PFSK-1 (cell line): ENCODE results near the gene PLIN5.
A peak's percentile ranks its signal among the peaks of the same experiment; 100 is the strongest.

Experiments used
- FOXP2 ChIP-seq: optimal IDR thresholded peaks from 2 replicates; pipeline ENCODE3; 2011; ENCODE audit warnings: borderline replicate concordance, control low read depth, inconsistent platforms; ENCODE audit not compliant: insufficient read depth; ENCODE audit errors: extremely low read length, extremely low read depth
- POLR2AphosphoS5 ChIP-seq: IDR thresholded peaks from 2 replicates; pipeline ENCODE4 v1.6.1; 2012; ENCODE audit warnings: low read depth, mild to moderate bottlenecking, control low read depth, low read length, moderate library complexity
- REST ChIP-seq, 2 experiments: IDR thresholded peaks; 2 replicates each; pipeline versions ENCODE4 v1.6.1 to v1.8.0; 2011 to 2012; ENCODE audit warnings: low read depth in 2 of 2, low read length in 2 of 2, control low read depth in 1 of 2, inconsistent platforms in 1 of 2, mild to moderate bottlenecking in 1 of 2, moderate library complexity in 1 of 2; ENCODE audit not compliant: insufficient read depth in 1 of 2
- SIN3A ChIP-seq: IDR thresholded peaks from 2 replicates; pipeline ENCODE4 v1.6.1; 2012; ENCODE audit warnings: mild to moderate bottlenecking, low read length, moderate library complexity, borderline replicate concordance; ENCODE audit not compliant: insufficient read depth
- TAF1 ChIP-seq: IDR thresholded peaks from 2 replicates; pipeline ENCODE4 v1.6.1; 2012; ENCODE audit warnings: low read length, control low read depth, borderline replicate concordance; ENCODE audit not compliant: insufficient read depth

The PLIN5 gene

GRCh38 chr19:4529924-4530522 lies 5.0 kb downstream of the PLIN5 start:
- no peak for TF ChIP-seq SIN3A
- TF ChIP-seq POLR2AphosphoS5: no peak
- TF ChIP-seq TAF1: no peak
- no peak for TF ChIP-seq FOXP2
- no peak for TF ChIP-seq REST (IDR thresholded peaks at IDR 0.05; ENCODE audit: insufficient read depth in 1 of 2, low read depth in 2 of 2, low read length in 2 of 2)

GRCh38 chr19:4528843-4529242 lies 6.2 kb downstream of the PLIN5 start:
- no peak for TF ChIP-seq SIN3A
- TF ChIP-seq FOXP2: no peak
- TF ChIP-seq TAF1: no peak
- no peak for TF ChIP-seq POLR2AphosphoS5
- TF ChIP-seq REST (IDR thresholded peaks at IDR 0.05; ENCODE audit: insufficient read depth in 1 of 2, low read depth in 2 of 2, low read length in 2 of 2): no peak

- TF ChIP-seq TAF1: no peak
These were observed 9.4 kb downstream of the PLIN5 start for GRCh38 chr19:4525563-4526002.

GRCh38 chr19:4524808-4525562 lies 10.0 kb downstream of the PLIN5 start:
- TF ChIP-seq FOXP2 (no peak), TAF1 (no peak), REST (IDR thresholded peaks at IDR 0.05; ENCODE audit: insufficient read depth in 1 of 2, low read depth in 2 of 2, low read length in 2 of 2) (no peak), SIN3A (no peak), POLR2AphosphoS5 (no peak)

GRCh38 chr19:4523306-4524110 lies 11.5 kb downstream of the PLIN5 start:
- TF ChIP-seq FOXP2 (peak; percentile 6), POLR2AphosphoS5 (no peak)
